Stimulated activated CD4-positive, alpha-beta T cell treated with anti-CD3 and anti-CD28 coated beads, Interleukin-2, amount 100 ng/mL, for 24 hours (primary cell): ENCODE data around the gene NUP153.

Experiments used
- DNase-seq, 2 donors: peaks; one replicate each; pipeline ENCODE4 v3.0.0-alpha.2; 2020

Gene NUP153

GRCh38 chr6:17656092-17656491 lies 50.6 kb downstream of the NUP153 start:
- DNase-seq, result no peak

GRCh38 chr6:17653198-17653882 lies 53.4 kb downstream of the NUP153 start:
- DNase-seq, result no peak

- DNase-seq, result no peak
These were observed 55.9 kb downstream of the NUP153 start for GRCh38 chr6:17650656-17651309.

GRCh38 chr6:17648745-17649144 lies 58.0 kb downstream of the NUP153 start:
- no peak for DNase-seq

- DNase-seq, result no peak
These were observed 66.2 kb downstream of the NUP153 start for GRCh38 chr6:17640477-17640917.

GRCh38 chr6:17638212-17638715 lies 68.5 kb downstream of the NUP153 start:
- no peak for DNase-seq

GRCh38 chr6:17635568-17635967 lies 71.2 kb downstream of the NUP153 start:
- no peak for DNase-seq

GRCh38 chr6:17633465-17634188 lies 73.1 kb downstream of the NUP153 start:
- DNase-seq, result no peak

- DNase-seq, result no peak
These were observed 73.8 kb downstream of the NUP153 start for GRCh38 chr6:17632934-17633333.

GRCh38 chr6:17630511-17631073 lies 76.1 kb downstream of the NUP153 start:
- DNase-seq, result no peak

GRCh38 chr6:17629824-17630510 lies 76.8 kb downstream of the NUP153 start:
- no peak for DNase-seq

GRCh38 chr6:17628873-17629272 lies 77.9 kb downstream of the NUP153 start:
- no peak for DNase-seq

- no peak for DNase-seq
These were observed 82.3 kb downstream of the NUP153 start for GRCh38 chr6:17624396-17624795.

GRCh38 chr6:17622144-17622543 lies 84.6 kb downstream of the NUP153 start:
- no peak for DNase-seq

- DNase-seq, result no peak
These were observed 85.7 kb downstream of the NUP153 start for GRCh38 chr6:17621003-17621402.

GRCh38 chr6:17615794-17616193 lies 90.9 kb downstream of the NUP153 start:
- DNase-seq, result no peak

- no peak for DNase-seq
These were observed 94.7 kb downstream of the NUP153 start for GRCh38 chr6:17612048-17612447.

GRCh38 chr6:17610835-17611234 lies 95.9 kb downstream of the NUP153 start:
- DNase-seq, result no peak

- no peak for DNase-seq
These were observed 100.1 kb downstream of the NUP153 start for GRCh38 chr6:17606606-17607005.

GRCh38 chr6:17602888-17603287 lies 103.8 kb downstream of the NUP153 start:
- DNase-seq, result no peak

- no peak for DNase-seq
These were observed 105.4 kb downstream of the NUP153 start for GRCh38 chr6:17601386-17601703.

GRCh38 chr6:17600527-17601385 lies 106.0 kb downstream of the NUP153 start:
- DNase-seq, result peak; percentile 47 to 56
